ENCODE measurements around the gene ANKRD66.

- TF ChIP-seq, protein P1, sequence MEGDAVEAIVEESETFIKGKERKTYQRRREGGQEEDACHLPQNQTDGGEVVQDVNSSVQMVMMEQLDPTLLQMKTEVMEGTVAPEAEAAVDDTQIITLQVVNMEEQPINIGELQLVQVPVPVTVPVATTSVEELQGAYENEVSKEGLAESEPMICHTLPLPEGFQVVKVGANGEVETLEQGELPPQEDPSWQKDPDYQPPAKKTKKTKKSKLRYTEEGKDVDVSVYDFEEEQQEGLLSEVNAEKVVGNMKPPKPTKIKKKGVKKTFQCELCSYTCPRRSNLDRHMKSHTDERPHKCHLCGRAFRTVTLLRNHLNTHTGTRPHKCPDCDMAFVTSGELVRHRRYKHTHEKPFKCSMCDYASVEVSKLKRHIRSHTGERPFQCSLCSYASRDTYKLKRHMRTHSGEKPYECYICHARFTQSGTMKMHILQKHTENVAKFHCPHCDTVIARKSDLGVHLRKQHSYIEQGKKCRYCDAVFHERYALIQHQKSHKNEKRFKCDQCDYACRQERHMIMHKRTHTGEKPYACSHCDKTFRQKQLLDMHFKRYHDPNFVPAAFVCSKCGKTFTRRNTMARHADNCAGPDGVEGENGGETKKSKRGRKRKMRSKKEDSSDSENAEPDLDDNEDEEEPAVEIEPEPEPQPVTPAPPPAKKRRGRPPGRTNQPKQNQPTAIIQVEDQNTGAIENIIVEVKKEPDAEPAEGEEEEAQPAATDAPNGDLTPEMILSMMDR (IDR thresholded peaks at IDR 0.05): no peak
- TF ChIP-seq POLR2A (IDR thresholded peaks at IDR 0.05): no peak
These were observed 25.3 kb downstream of the ANKRD66 start for GRCh38 chr6:46772016-46772415.

Data from testis (tissue), 2 donors.